ENCODE data around the gene SEMA4B.
"Not testable (repeated sequence)": the region's sequence is repeated elsewhere in the genome, so short reads cannot be mapped to it uniquely, and the experiment has no call there.

Gene SEMA4B

GRCh38 chr15:90178468-90179435 is 22.4 kb upstream of the SEMA4B start:
- no peak for DNase-seq (ENCODE audit: low read depth)

GRCh38 chr15:90181776-90182175 is 19.4 kb upstream of the SEMA4B start:
- DNase-seq (ENCODE audit: low read depth): no peak

- DNase-seq (ENCODE audit: low read depth): no peak
These were observed 16.9 kb upstream of the SEMA4B start for GRCh38 chr15:90184119-90184785.

- no peak for DNase-seq (ENCODE audit: low read depth)
These were observed 16.1 kb upstream of the SEMA4B start for GRCh38 chr15:90184786-90185704.

GRCh38 chr15:90187257-90187868 is 13.8 kb upstream of the SEMA4B start:
- no peak for DNase-seq (ENCODE audit: low read depth)

- not testable (repeated sequence) for DNase-seq (ENCODE audit: low read depth)
These were observed 13.1 kb upstream of the SEMA4B start for GRCh38 chr15:90188065-90188464.

GRCh38 chr15:90188914-90189748 is 12.0 kb upstream of the SEMA4B start:
- DNase-seq (ENCODE audit: low read depth): no peak

GRCh38 chr15:90189781-90190467 is 11.2 kb upstream of the SEMA4B start:
- no peak for DNase-seq (ENCODE audit: low read depth)

- DNase-seq (ENCODE audit: low read depth): no peak
These were observed 10.4 kb upstream of the SEMA4B start for GRCh38 chr15:90190606-90191343.

GRCh38 chr15:90191344-90191687 is 9.8 kb upstream of the SEMA4B start:
- no peak for DNase-seq (ENCODE audit: low read depth)

- no peak for DNase-seq (ENCODE audit: low read depth)
These were observed 9.2 kb upstream of the SEMA4B start for GRCh38 chr15:90191794-90192509.

GRCh38 chr15:90192961-90193786 is 8.0 kb upstream of the SEMA4B start:
- DNase-seq (ENCODE audit: low read depth): no peak

GRCh38 chr15:90194655-90195054 is 6.5 kb upstream of the SEMA4B start:
- DNase-seq (ENCODE audit: low read depth): no peak

- DNase-seq (ENCODE audit: low read depth): no peak
These were observed 498 bp upstream of the SEMA4B start for GRCh38 chr15:90200534-90201129.

- no peak for DNase-seq (ENCODE audit: low read depth)
These were observed 830 bp downstream of the SEMA4B start for GRCh38 chr15:90201944-90202375.

GRCh38 chr15:90202929-90203328 is 1.8 kb downstream of the SEMA4B start:
- no peak for DNase-seq (ENCODE audit: low read depth)

GRCh38 chr15:90203473-90203872 is 2.3 kb downstream of the SEMA4B start:
- no peak for DNase-seq (ENCODE audit: low read depth)

- no peak for DNase-seq (ENCODE audit: low read depth)
These were observed 2.8 kb downstream of the SEMA4B start for GRCh38 chr15:90203922-90204321.
